ENCODE data around the gene IL20RA.
"Not testable (repeated sequence)": the region's sequence is repeated elsewhere in the genome, so short reads cannot be mapped to it uniquely, and the experiment has no call there.

Gene IL20RA

DNA sequence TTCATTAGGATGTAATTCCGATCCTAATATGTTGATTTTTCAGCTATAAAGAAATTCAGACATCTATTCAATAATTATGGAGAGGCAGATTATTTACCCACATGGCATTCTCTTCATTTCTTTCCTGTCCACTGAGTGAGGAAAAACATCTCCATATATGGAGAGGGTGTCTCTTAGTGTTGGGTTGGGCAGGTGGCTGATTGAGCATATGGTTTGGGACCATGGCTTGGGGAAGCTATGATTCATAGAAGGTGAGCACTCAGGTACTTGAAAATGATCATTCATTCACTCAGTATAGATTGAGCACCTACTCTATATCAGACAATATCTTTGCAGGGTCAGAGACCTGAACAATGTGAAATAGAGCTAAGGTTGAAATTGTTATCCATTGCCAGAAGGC lies 41.3 kb upstream of the IL20RA start:
- in situ Hi-C loops (cut with MboI; ENCODE audit: low pct_unique_long_range_greater_than_20kb, low sequenced_read_pairs, unreplicated experiment), result loop anchor here (25.0 kb wide), 1 partner anchor 551 kb away; no protein-coding TSS in a partner anchor
- DNase-seq (ENCODE audit: low spot score), result no peak
- TF ChIP-seq, protein P1, sequence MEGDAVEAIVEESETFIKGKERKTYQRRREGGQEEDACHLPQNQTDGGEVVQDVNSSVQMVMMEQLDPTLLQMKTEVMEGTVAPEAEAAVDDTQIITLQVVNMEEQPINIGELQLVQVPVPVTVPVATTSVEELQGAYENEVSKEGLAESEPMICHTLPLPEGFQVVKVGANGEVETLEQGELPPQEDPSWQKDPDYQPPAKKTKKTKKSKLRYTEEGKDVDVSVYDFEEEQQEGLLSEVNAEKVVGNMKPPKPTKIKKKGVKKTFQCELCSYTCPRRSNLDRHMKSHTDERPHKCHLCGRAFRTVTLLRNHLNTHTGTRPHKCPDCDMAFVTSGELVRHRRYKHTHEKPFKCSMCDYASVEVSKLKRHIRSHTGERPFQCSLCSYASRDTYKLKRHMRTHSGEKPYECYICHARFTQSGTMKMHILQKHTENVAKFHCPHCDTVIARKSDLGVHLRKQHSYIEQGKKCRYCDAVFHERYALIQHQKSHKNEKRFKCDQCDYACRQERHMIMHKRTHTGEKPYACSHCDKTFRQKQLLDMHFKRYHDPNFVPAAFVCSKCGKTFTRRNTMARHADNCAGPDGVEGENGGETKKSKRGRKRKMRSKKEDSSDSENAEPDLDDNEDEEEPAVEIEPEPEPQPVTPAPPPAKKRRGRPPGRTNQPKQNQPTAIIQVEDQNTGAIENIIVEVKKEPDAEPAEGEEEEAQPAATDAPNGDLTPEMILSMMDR (IDR thresholded peaks at IDR 0.05; ENCODE audit: extremely low read depth, insufficient read depth, missing control alignments), result no peak

DNA sequence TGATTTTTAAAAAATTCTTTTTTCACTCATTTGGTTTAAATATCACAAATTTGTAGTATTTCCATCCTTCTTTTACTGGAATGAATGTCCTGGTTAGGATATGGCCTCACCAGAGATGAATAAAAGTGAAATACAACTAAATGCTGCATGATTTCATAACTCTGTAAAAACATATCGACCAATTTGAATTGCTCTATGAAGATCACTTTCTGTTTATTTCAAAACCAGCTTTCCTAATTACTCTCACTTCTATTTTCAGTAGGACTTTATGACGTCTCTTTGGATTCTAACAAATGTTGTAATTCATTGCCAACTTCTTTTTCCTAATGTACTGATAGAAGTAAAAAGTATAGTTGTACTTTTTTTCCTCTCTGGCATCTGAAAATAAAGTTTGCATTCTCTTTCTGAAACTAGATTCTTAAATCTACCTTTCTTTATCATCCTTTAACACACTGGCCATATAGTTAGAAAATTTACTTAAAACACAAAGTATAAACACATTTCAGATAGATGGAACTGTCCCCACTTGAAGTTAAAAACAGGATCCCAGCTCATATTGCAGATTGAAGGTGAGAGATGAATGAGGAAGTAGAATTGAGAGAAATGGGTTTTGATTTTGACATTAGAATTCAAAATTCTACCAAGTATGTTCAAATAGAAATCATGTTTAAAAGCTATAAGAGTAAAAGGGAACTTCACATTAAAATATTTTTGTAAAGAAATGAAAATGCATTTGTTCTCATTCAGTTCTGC lies 40.3 kb upstream of the IL20RA start:
- TF ChIP-seq, protein P1 (IDR thresholded peaks at IDR 0.05; ENCODE audit: extremely low read depth, insufficient read depth, missing control alignments), result no peak
- DNase-seq (ENCODE audit: low spot score), result no peak
- in situ Hi-C loops (cut with MboI; ENCODE audit: low pct_unique_long_range_greater_than_20kb, low sequenced_read_pairs, unreplicated experiment), result loop anchor here (25.0 kb wide), 1 partner anchor 552 kb away; no protein-coding TSS in a partner anchor

DNA sequence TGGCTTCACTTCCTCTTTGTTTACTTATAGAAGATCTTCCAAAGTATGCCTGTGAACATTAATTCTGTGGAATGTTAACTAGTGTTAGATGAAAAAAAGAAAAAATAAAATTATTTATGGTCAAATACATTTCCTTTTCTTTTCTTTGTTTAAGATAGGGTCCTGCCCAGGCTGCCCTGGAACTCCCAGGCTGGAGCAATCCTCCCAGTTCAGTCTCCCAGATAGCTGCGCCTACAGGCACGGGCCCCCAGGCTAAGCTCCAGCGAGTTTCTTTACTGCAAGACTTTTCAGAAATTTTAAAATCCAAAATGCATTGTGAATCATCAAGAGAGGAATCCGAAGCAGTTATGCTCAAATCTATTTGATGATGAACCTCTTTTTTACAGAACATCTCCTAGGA lies 39.3 kb upstream of the IL20RA start:
- in situ Hi-C loops (cut with MboI; ENCODE audit: low pct_unique_long_range_greater_than_20kb, low sequenced_read_pairs, unreplicated experiment), result loop anchor here (25.0 kb wide), 1 partner anchor 553 kb away; no protein-coding TSS in a partner anchor
- DNase-seq (ENCODE audit: low spot score), result no peak
- TF ChIP-seq, protein P1 (IDR thresholded peaks at IDR 0.05; ENCODE audit: extremely low read depth, insufficient read depth, missing control alignments), result no peak

DNA sequence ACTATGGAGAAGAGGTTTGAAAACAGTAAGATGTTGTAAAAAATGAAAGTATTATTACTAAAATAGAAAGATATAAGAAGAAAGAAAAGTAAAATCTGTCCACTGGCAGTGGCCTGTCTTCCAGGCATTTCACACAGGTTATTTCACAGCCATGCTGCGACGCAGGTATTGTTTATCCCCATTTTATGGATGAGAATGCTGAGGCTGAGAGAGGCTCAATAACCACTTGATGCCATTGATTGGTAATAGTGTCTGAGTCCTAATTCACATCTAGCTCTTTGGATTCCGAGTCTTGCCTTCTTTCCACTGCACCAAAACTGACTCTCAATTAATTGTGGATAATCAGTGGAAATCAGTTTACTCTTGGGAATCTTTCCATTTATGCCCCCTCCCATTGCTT lies 37.2 kb upstream of the IL20RA start:
- TF ChIP-seq, protein P1 (IDR thresholded peaks at IDR 0.05; ENCODE audit: extremely low read depth, insufficient read depth, missing control alignments), result no peak
- no peak for DNase-seq (ENCODE audit: low spot score)
- in situ Hi-C loops (cut with MboI; ENCODE audit: low pct_unique_long_range_greater_than_20kb, low sequenced_read_pairs, unreplicated experiment), result loop anchor here (25.0 kb wide), 1 partner anchor 555 kb away; no protein-coding TSS in a partner anchor

DNA sequence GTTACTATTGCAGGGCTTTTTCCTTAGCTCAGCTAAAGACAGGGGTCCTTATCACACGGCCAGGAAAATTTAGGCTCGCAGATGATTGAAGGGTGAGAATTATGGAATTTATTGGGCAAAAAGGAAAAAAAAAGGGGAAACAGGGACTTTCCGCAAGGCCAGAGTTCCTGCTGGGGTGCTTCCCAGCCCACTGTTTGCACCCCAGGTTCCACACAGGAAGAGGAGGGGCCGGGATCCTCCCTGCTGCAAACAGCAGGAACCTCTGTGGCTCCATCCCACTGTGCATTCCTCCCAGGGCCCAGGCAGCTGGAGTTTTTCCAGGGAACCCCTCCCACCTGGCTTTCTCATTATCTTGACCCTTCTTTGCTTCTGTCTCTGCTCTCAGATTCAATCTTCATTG lies 35.9 kb upstream of the IL20RA start:
- DNase-seq (ENCODE audit: low spot score), result no peak
- in situ Hi-C loops (cut with MboI; ENCODE audit: low pct_unique_long_range_greater_than_20kb, low sequenced_read_pairs, unreplicated experiment), result loop anchor here (25.0 kb wide), 1 partner anchor 557 kb away; no protein-coding TSS in a partner anchor

DNA sequence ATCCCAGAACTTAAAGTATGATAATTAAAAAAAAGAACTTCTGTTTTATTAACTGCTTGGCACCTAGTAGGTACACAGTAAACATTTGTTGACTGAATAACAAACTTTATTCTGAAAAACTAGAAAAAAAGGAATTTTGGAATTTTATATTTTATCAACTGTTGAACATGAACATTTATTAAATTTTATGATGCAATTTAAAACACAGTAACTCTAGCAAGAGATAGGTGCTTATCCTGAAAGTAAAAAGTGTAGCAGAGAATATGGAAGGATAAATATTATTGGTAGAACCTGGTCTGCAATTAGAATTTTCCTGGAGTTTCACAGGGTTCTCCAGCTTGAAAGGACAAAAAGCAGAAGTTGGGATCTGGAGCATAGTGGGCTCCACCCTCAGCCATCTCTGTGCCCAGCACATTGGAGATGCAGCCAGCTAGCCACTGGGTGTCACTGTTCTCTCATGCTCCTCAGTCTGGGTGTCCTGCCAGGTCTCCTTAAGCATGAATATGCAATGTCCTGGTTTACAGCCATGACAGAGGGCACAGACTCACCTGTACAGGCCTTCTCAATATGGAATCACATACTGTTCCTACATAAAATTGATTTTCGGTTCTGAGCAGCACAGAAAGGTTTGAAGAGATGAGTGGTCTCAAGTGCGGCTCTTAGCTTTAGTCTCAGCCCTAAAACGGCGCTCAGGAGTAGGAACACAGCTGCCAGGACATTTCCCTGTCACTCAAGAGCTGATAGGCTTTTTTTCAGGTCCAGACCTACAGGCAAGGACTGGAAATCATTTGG lies 31.7 kb upstream of the IL20RA start:
- in situ Hi-C loops (cut with MboI; ENCODE audit: low pct_unique_long_range_greater_than_20kb, low sequenced_read_pairs, unreplicated experiment), result loop anchor here (25.0 kb wide), 1 partner anchor 561 kb away; no protein-coding TSS in a partner anchor
- TF ChIP-seq, protein P1 (IDR thresholded peaks at IDR 0.05; ENCODE audit: extremely low read depth, insufficient read depth, missing control alignments), result peak; percentile 89

More for the DNA sequence above, 35.9 kb upstream of the IL20RA start:
- TF ChIP-seq, protein P1 (IDR thresholded peaks at IDR 0.05; ENCODE audit: extremely low read depth, insufficient read depth, missing control alignments), result no peak

DNA sequence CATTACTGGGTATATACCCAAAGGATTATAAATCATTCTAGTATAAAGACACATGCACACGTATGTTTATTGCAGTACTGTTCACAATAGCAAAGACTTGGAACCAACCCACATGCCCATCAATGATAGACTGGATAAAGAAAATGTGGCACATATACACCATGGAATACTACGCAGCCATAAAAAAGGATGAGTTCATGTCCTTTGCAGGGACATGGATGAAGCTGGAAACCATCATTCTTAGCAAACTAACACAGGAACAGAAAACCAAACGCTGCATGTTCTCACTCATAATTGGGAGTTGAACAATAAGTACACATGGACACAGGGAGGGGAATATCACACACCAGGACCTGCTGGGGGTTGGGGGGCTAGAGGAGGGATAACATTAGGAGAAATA lies 31.0 kb upstream of the IL20RA start:
- DNase-seq (ENCODE audit: low spot score), result not testable (repeated sequence)
- in situ Hi-C loops (cut with MboI; ENCODE audit: low pct_unique_long_range_greater_than_20kb, low sequenced_read_pairs, unreplicated experiment), result loop anchor here (25.0 kb wide), 1 partner anchor 562 kb away; no protein-coding TSS in a partner anchor

More for the DNA sequence above, 31.7 kb upstream of the IL20RA start:
- DNase-seq (ENCODE audit: low spot score), result peak; percentile 62
